A673 (cell line): Measurements from ENCODE around the gene ARHGAP5.

Experiments
- CTCF ChIP-seq: fragments of 300-800, 200-600 bp; sonication (generic); conservative IDR thresholded peaks from 2 replicates; pipeline ENCODE4 v1.5.1; 2017; ENCODE audit warnings: low read depth, mild to moderate bottlenecking, antibody characterized with exemption, low read length, moderate library complexity, mixed read lengths
- EZH2 ChIP-seq: fragments of 200-600 bp; sonication (generic); IDR thresholded peaks from 2 replicates; pipeline ENCODE4 v1.6.1; 2017; ENCODE audit warnings: borderline replicate concordance, low read depth, mild to moderate bottlenecking, mixed read lengths, antibody characterized with exemption, low read length; ENCODE audit not compliant: poor library complexity, severe bottlenecking

DNA sequence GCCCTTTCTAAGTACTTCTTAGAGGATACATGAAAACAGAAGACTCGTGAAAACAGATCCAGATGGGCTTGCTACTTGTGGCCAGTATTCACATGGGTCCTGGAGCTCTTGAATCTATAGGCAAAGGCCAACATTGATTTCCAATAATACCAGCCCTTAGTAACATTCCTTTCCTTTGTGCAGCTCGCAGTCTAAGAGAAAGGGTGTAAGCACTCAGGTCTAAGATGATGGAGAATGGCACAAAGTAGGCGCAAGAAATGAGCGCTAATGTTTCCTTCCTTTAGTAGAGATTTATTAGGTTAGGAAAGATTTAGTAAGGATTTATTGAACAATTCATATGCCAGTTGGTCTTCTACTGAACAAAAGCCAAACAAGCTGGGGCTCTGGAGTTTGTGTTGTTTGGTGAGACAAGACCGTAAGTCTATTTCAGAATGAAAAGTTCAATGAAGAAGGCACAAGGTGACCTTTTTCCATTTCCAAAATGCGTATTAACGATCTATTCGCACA, 125.4 kb downstream of the ARHGAP5 start:
- TF ChIP-seq CTCF: no peak
- TF ChIP-seq EZH2: no peak
